ENCODE measurements around the gene CTSW. TPM values are rescaled to one million over a fixed set of nuclear protein-coding genes. Genes with fewer than 3 reads are reported as not detected.

Gene CTSW
- total and polyA plus RNA-seq, 2 donors (not counting 1 experiment from before 2014, with no cell fraction given): 0.84 to 4.6 TPM

DNA sequence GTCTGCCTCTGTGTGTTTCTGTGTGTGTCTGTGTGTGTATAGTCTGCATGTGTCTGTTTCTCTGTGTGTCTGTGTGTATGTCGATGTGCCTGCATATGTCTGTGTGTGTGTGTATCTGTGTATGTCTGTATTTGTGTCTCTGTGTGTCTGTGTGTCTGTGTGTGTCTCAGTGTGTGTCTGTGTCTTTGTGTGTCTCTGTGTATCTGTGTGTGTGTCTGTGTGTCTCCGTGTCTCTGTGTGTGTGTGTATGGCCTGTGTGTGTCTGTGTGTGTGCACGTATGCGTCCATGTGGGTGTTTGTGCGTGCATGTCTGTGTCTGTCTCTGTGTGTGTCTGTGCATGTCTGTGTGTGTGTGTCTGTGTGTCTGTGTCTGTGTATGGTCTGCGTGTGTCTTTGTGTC, 45.4 kb upstream of the CTSW start:
- CTCF ChIA-PET: interaction anchor here (0.6 to 1.8 kb wide), 11 partner anchors 15 to 219 kb away, joined by 3 to 10 read pairs (median 4); partner anchors contain the start of genes AP5B1, FIBP, KAT5 and PCNX3
- no peaks in the 10 kb centered on the region for H3K9me3 Mint-ChIP-seq (ENCODE audit: insufficient read depth)
- peak overlapping the region; percentile 47 to 81 (median 67) for H3K4me3 ChIP-seq (ENCODE audit: control extremely low read depth in 1 of 5, extremely low read depth in 1 of 5, insufficient read depth in 1 of 5, low read depth in 2 of 5, low read length in 4 of 5)
- H3K4me3 Mint-ChIP-seq: no peak overlapping the region
- POLR2A ChIA-PET: interaction anchor here (0.8 to 2.1 kb wide), 5 partner anchors 16 to 168 kb away, joined by 3 to 10 read pairs (median 7); partner anchors contain the start of genes BANF1, EIF1AD and MUS81
- peak overlapping the region; percentile 75 for H3K9ac ChIP-seq (ENCODE audit: low read length)
- peaks cover 0 to 4% (median 0%) of the 10 kb centered on the region in 4 experiments for H3K27me3 ChIP-seq (replicated peaks in 1 of 4; ENCODE audit: control extremely low read depth in 1 of 4, control insufficient read depth in 3 of 4, insufficient read depth in 4 of 4, low read length in 3 of 4)
- H3K27me3 Mint-ChIP-seq: no peaks in the 10 kb centered on the region
- no peak for ATAC-seq (ENCODE audit: low read depth)
- H3K36me3 ChIP-seq (replicated peaks in 1 of 2; ENCODE audit: control extremely low read depth in 1 of 2, control insufficient read depth in 1 of 2, extremely low read depth in 1 of 2, insufficient read depth in 2 of 2, low read length in 1 of 2): no peaks in the 10 kb centered on the region
- no peaks in the 10 kb centered on the region for H4K20me1 ChIP-seq (ENCODE audit: control insufficient read depth, insufficient read depth, low read length, poor library complexity, severe bottlenecking)
- no peak for TF ChIP-seq EZH2 (IDR thresholded peaks at IDR 0.05; ENCODE audit: borderline replicate concordance, insufficient read depth, low read depth, low read length, poor library complexity, severe bottlenecking)
- H3K27ac ChIP-seq (ENCODE audit: low read length in 2 of 2): no peak overlapping the region
- intact Hi-C loops (cut with micrococcal nuclease): no loop called here
- peak overlapping the region; percentile 90 for H3K4me2 ChIP-seq (replicated peaks; ENCODE audit: low read depth, low read length, poor library complexity, severe bottlenecking)
- H3K4me1 ChIP-seq (ENCODE audit: control insufficient read depth in 2 of 2, insufficient read depth in 2 of 2, low read length in 2 of 2): peaks cover 13 to 21% of the 10 kb centered on the region in 2 donors
- 43% methylated on average over 6 of the region's 6 CpGs for WGBS (ENCODE audit: insufficient coverage)
- peak overlapping the region; percentile 91 for H2AFZ ChIP-seq (ENCODE audit: insufficient read depth, low read depth, low read length, poor library complexity, severe bottlenecking)
- peaks cover 13% of the 10 kb centered on the region for H3K79me2 ChIP-seq (ENCODE audit: control insufficient read depth, insufficient read depth, low read length)
- DNase-seq: no peak
- H3K27ac Mint-ChIP-seq: no peak overlapping the region
- no peaks in the 10 kb centered on the region for H3K9me3 ChIP-seq (ENCODE audit: control extremely low read depth in 1 of 3, control insufficient read depth in 2 of 3, insufficient read depth in 1 of 3, low read length in 2 of 3)
- peaks cover 8% of the 10 kb centered on the region for H3K4me1 Mint-ChIP-seq

DNA sequence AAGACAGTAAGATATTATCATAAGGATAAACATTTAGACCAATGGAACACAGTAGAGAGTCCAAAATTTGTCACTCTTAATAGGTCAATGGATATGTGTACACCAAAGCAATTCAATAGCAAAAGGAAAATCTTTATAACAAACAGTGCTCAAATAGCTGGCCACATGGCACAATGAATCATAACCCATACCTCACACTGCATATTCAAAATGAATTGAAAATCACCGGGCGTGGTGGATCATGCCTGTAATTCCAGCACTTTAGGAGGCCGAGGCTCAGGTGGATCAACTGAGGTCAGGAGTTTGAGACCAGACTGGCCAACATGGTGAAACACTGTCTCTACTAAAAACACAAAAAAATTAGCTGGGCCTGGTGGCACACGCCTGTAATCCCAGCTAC, 37.5 kb upstream of the CTSW start:
- ATAC-seq (ENCODE audit: low read depth): no peak
- CTCF ChIA-PET: interaction anchor here (0.7 kb wide), 2 partner anchors 42 to 302 kb away, joined by 5 to 6 read pairs; no protein-coding TSS in a partner anchor
- no peak overlapping the region for H3K27ac Mint-ChIP-seq

More for the DNA sequence above, 37.5 kb upstream of the CTSW start:
- no peaks in the 10 kb centered on the region for H3K27me3 ChIP-seq (replicated peaks in 1 of 4; ENCODE audit: control extremely low read depth in 1 of 4, control insufficient read depth in 3 of 4, insufficient read depth in 4 of 4, low read length in 3 of 4)
- no peaks in the 10 kb centered on the region for H3K4me1 ChIP-seq (ENCODE audit: control insufficient read depth in 2 of 2, insufficient read depth in 2 of 2, low read length in 2 of 2)
- H3K36me3 ChIP-seq (replicated peaks in 1 of 2; ENCODE audit: control extremely low read depth in 1 of 2, control insufficient read depth in 1 of 2, extremely low read depth in 1 of 2, insufficient read depth in 2 of 2, low read length in 1 of 2): no peaks in the 10 kb centered on the region
- Mint-ChIP-seq H3K9me3 (ENCODE audit: insufficient read depth) (no peaks in the 10 kb centered on the region), H3K27me3 (no peaks in the 10 kb centered on the region), H3K4me1 (no peaks in the 10 kb centered on the region), H3K4me3 (no peak overlapping the region)
- H2AFZ ChIP-seq (ENCODE audit: insufficient read depth, low read depth, low read length, poor library complexity, severe bottlenecking): no peak overlapping the region
- WGBS (ENCODE audit: insufficient coverage): 94% methylated on average over 4 of the region's 4 CpGs
- TF ChIP-seq, protein P1, sequence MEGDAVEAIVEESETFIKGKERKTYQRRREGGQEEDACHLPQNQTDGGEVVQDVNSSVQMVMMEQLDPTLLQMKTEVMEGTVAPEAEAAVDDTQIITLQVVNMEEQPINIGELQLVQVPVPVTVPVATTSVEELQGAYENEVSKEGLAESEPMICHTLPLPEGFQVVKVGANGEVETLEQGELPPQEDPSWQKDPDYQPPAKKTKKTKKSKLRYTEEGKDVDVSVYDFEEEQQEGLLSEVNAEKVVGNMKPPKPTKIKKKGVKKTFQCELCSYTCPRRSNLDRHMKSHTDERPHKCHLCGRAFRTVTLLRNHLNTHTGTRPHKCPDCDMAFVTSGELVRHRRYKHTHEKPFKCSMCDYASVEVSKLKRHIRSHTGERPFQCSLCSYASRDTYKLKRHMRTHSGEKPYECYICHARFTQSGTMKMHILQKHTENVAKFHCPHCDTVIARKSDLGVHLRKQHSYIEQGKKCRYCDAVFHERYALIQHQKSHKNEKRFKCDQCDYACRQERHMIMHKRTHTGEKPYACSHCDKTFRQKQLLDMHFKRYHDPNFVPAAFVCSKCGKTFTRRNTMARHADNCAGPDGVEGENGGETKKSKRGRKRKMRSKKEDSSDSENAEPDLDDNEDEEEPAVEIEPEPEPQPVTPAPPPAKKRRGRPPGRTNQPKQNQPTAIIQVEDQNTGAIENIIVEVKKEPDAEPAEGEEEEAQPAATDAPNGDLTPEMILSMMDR (IDR thresholded peaks at IDR 0.05): no peak
- no peak for TF ChIP-seq EZH2 (IDR thresholded peaks at IDR 0.05; ENCODE audit: borderline replicate concordance, insufficient read depth, low read depth, low read length, poor library complexity, severe bottlenecking)
- intact Hi-C loops (cut with micrococcal nuclease): no loop called here
- no peak overlapping the region for H3K4me3 ChIP-seq (ENCODE audit: control extremely low read depth in 1 of 5, extremely low read depth in 1 of 5, insufficient read depth in 1 of 5, low read depth in 2 of 5, low read length in 4 of 5)
- no peaks in the 10 kb centered on the region for H3K79me2 ChIP-seq (ENCODE audit: control insufficient read depth, insufficient read depth, low read length)
- no peaks in the 10 kb centered on the region for H4K20me1 ChIP-seq (ENCODE audit: control insufficient read depth, insufficient read depth, low read length, poor library complexity, severe bottlenecking)
- H3K27ac ChIP-seq (ENCODE audit: low read length in 2 of 2): no peak overlapping the region
- H3K4me2 ChIP-seq (replicated peaks; ENCODE audit: low read depth, low read length, poor library complexity, severe bottlenecking): no peak overlapping the region
- no peak overlapping the region for H3K9ac ChIP-seq (ENCODE audit: low read length)
- no peak for DNase-seq
- POLR2A ChIA-PET: interaction anchor here (0.7 kb wide), 1 partner anchor 14 kb away, joined by 9 read pairs; no protein-coding TSS in a partner anchor
- no peaks in the 10 kb centered on the region for H3K9me3 ChIP-seq (ENCODE audit: control extremely low read depth in 1 of 3, control insufficient read depth in 2 of 3, insufficient read depth in 1 of 3, low read length in 2 of 3)

Measured in B cell (primary cell).